Measurements from ENCODE around the gene PNRC1. TPM values are rescaled to one million over a fixed set of nuclear protein-coding genes. Genes with fewer than 3 reads are reported as not detected.

The PNRC1 gene
- polyA plus RNA-seq, 1 donor from 2014 or later: 22.2 TPM

DNA sequence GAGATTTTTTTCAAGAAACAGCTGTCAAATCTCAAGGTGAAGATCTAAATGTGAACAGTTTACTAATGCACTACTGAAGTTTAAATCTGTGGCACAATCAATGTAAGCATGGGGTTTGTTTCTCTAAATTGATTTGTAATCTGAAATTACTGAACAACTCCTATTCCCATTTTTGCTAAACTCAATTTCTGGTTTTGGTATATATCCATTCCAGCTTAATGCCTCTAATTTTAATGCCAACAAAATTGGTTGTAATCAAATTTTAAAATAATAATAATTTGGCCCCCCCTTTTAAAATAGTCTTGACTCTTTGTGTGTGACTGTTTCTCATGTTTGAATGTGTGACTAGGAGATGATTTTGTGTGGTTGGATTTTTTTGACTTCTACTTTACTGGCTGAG lies 4.0 kb downstream of the PNRC1 start:
- peaks cover 48% of the 10 kb centered on the region for H3K79me2 ChIP-seq (replicated peaks; ENCODE audit: insufficient read depth, low read length)
- no peak overlapping the region for H3K9ac ChIP-seq (ENCODE audit: low read length)
- peak overlapping the region; percentile 99 for H3K4me3 ChIP-seq (ENCODE audit: low read length)
- H3K27me3 ChIP-seq (ENCODE audit: insufficient read depth, low read depth, low read length): no peaks in the 10 kb centered on the region
- H4K20me1 ChIP-seq (ENCODE audit: insufficient read depth): peaks cover 29% of the 10 kb centered on the region
- no peak for TF ChIP-seq EZH2 (IDR thresholded peaks at IDR 0.05; ENCODE audit: borderline replicate concordance, insufficient read depth, low read length, poor library complexity, severe bottlenecking)
- TF ChIP-seq EP300 (conservative IDR thresholded peaks at IDR 0.05; ENCODE audit: poor library complexity, severe bottlenecking): no peak
- no peak for TF ChIP-seq RAD21 (conservative IDR thresholded peaks at IDR 0.05)
- no peak overlapping the region for H2AFZ ChIP-seq (ENCODE audit: low read depth, low read length)
- no peaks in the 10 kb centered on the region for H3K36me3 ChIP-seq (ENCODE audit: insufficient read depth, low read length)
- H3K9me3 ChIP-seq (ENCODE audit: low read length): no peaks in the 10 kb centered on the region
- H3F3A ChIP-seq (ENCODE audit: insufficient read depth, low read length, poor library complexity, severe bottlenecking): no peaks in the 10 kb centered on the region
- H3K27ac ChIP-seq (ENCODE audit: low read length): no peak overlapping the region
- no peaks in the 10 kb centered on the region for H3K9me2 ChIP-seq (ENCODE audit: insufficient read depth, low read length)
- H3K4me2 ChIP-seq (ENCODE audit: low read length): no peak overlapping the region

DNA sequence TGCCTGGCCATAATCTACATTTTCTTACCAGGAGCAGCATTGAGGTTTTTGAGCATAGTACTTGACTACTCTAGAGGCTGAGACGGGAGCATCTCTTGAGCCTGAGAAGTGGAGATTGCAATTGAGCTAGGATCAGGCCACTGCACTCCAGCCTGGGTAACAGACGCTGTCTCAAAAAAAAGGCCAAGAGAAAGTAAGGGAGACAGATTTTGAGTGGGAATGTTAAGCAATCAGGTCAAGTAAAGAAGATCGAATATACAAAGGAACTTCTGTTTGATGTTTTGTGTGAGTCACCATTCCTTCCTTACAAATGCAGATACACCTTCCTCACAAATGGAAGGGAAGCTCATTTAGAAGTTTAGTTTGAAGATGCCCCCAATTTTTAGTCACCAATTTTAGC lies 4.4 kb downstream of the PNRC1 start:
- Histone ChIP-seq H3K9ac (ENCODE audit: low read length) (no peak overlapping the region), H3K9me3 (ENCODE audit: low read length) (no peaks in the 10 kb centered on the region), H3K27ac (ENCODE audit: low read length) (no peak overlapping the region), H3K27me3 (ENCODE audit: insufficient read depth, low read depth, low read length) (no peaks in the 10 kb centered on the region), H4K20me1 (ENCODE audit: insufficient read depth) (peaks cover 29% of the 10 kb centered on the region), H3K9me2 (ENCODE audit: insufficient read depth, low read length) (no peaks in the 10 kb centered on the region), H3F3A (ENCODE audit: insufficient read depth, low read length, poor library complexity, severe bottlenecking) (no peaks in the 10 kb centered on the region), H3K4me3 (ENCODE audit: low read length) (no peak overlapping the region), H3K79me2 (replicated peaks; ENCODE audit: insufficient read depth, low read length) (peaks cover 48% of the 10 kb centered on the region), H2AFZ (ENCODE audit: low read depth, low read length) (no peak overlapping the region), H3K4me2 (ENCODE audit: low read length) (no peak overlapping the region), H3K36me3 (ENCODE audit: insufficient read depth, low read length) (no peaks in the 10 kb centered on the region)
- TF ChIP-seq SMC3 (conservative IDR thresholded peaks at IDR 0.05; ENCODE audit: poor library complexity): no peak
- TF ChIP-seq, protein P1, sequence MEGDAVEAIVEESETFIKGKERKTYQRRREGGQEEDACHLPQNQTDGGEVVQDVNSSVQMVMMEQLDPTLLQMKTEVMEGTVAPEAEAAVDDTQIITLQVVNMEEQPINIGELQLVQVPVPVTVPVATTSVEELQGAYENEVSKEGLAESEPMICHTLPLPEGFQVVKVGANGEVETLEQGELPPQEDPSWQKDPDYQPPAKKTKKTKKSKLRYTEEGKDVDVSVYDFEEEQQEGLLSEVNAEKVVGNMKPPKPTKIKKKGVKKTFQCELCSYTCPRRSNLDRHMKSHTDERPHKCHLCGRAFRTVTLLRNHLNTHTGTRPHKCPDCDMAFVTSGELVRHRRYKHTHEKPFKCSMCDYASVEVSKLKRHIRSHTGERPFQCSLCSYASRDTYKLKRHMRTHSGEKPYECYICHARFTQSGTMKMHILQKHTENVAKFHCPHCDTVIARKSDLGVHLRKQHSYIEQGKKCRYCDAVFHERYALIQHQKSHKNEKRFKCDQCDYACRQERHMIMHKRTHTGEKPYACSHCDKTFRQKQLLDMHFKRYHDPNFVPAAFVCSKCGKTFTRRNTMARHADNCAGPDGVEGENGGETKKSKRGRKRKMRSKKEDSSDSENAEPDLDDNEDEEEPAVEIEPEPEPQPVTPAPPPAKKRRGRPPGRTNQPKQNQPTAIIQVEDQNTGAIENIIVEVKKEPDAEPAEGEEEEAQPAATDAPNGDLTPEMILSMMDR (IDR thresholded peaks at IDR 0.05; ENCODE audit: poor library complexity, severe bottlenecking): no peak
- TF ChIP-seq EZH2 (IDR thresholded peaks at IDR 0.05; ENCODE audit: borderline replicate concordance, insufficient read depth, low read length, poor library complexity, severe bottlenecking): no peak
- no peak for TF ChIP-seq POLR2AphosphoS5 (IDR thresholded peaks at IDR 0.05)
- no peak for TF ChIP-seq MXI1 (conservative IDR thresholded peaks at IDR 0.05; ENCODE audit: poor library complexity, severe bottlenecking)
- TF ChIP-seq EP300 (conservative IDR thresholded peaks at IDR 0.05; ENCODE audit: poor library complexity, severe bottlenecking): no peak
- TF ChIP-seq TAF1 (IDR thresholded peaks at IDR 0.05; ENCODE audit: low read depth): no peak
- no peak for TF ChIP-seq RAD21 (conservative IDR thresholded peaks at IDR 0.05)
- TF ChIP-seq, protein P2, sequence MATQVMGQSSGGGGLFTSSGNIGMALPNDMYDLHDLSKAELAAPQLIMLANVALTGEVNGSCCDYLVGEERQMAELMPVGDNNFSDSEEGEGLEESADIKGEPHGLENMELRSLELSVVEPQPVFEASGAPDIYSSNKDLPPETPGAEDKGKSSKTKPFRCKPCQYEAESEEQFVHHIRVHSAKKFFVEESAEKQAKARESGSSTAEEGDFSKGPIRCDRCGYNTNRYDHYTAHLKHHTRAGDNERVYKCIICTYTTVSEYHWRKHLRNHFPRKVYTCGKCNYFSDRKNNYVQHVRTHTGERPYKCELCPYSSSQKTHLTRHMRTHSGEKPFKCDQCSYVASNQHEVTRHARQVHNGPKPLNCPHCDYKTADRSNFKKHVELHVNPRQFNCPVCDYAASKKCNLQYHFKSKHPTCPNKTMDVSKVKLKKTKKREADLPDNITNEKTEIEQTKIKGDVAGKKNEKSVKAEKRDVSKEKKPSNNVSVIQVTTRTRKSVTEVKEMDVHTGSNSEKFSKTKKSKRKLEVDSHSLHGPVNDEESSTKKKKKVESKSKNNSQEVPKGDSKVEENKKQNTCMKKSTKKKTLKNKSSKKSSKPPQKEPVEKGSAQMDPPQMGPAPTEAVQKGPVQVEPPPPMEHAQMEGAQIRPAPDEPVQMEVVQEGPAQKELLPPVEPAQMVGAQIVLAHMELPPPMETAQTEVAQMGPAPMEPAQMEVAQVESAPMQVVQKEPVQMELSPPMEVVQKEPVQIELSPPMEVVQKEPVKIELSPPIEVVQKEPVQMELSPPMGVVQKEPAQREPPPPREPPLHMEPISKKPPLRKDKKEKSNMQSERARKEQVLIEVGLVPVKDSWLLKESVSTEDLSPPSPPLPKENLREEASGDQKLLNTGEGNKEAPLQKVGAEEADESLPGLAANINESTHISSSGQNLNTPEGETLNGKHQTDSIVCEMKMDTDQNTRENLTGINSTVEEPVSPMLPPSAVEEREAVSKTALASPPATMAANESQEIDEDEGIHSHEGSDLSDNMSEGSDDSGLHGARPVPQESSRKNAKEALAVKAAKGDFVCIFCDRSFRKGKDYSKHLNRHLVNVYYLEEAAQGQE (IDR thresholded peaks at IDR 0.05; ENCODE audit: borderline replicate concordance): no peak
